PC-3 (cell line): ENCODE results near the gene NPLOC4.

Source experiments
- CTCF ChIP-seq: fragments of 300-600 bp; sonication (generic); conservative IDR thresholded peaks from 2 replicates; pipeline ENCODE4 v1.5.1; 2017; ENCODE audit warnings: antibody characterized with exemption, low read depth, mild to moderate bottlenecking, low read length
- EZH2 ChIP-seq: fragments of 300-600 bp; sonication (generic); IDR thresholded peaks from one replicate; pipeline ENCODE4 v1.6.1; 2017; ENCODE audit warnings: antibody characterized with exemption, mild to moderate bottlenecking, low read length; ENCODE audit not compliant: unreplicated experiment

GRCh38 chr17:81528384-81528650, 108.6 kb downstream of the NPLOC4 start:
- TF ChIP-seq CTCF: no peak
- no peak for TF ChIP-seq EZH2
